ENCODE results near the gene USP20. TPM values are rescaled to one million over a fixed set of nuclear protein-coding genes. Genes with fewer than 3 reads are reported as not detected.

Gene USP20
- total RNA-seq, 6 experiments from 2014 or later: 24.1 to 35.4 (median 26.2) TPM

DNA sequence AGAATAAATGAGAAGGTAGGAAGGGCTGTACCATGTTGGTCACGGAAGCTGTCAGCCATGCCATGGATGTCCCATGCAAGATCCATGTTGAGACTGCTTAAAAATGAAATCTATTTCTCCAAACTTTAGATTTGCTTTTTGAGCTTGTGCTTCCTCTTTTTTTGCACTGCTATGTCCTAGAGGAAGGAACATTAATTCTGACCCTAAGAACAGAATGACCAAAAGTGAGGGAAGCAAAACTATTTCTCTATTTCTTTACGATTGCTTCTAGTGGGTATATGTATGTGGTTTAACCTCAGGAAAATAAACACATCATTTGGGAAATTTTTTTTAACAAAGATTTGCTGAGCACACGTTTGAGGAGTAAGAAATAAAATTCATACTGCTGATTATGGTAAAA, 84.6 kb downstream of the USP20 start:
- no peak overlapping the region for H3K4me3 Mint-ChIP-seq
- TF ChIP-seq, protein P1, sequence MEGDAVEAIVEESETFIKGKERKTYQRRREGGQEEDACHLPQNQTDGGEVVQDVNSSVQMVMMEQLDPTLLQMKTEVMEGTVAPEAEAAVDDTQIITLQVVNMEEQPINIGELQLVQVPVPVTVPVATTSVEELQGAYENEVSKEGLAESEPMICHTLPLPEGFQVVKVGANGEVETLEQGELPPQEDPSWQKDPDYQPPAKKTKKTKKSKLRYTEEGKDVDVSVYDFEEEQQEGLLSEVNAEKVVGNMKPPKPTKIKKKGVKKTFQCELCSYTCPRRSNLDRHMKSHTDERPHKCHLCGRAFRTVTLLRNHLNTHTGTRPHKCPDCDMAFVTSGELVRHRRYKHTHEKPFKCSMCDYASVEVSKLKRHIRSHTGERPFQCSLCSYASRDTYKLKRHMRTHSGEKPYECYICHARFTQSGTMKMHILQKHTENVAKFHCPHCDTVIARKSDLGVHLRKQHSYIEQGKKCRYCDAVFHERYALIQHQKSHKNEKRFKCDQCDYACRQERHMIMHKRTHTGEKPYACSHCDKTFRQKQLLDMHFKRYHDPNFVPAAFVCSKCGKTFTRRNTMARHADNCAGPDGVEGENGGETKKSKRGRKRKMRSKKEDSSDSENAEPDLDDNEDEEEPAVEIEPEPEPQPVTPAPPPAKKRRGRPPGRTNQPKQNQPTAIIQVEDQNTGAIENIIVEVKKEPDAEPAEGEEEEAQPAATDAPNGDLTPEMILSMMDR (IDR thresholded peaks at IDR 0.05): no peak
- H3K27me3 Mint-ChIP-seq (ENCODE audit: insufficient read depth): no peaks in the 10 kb centered on the region; the same call in 1 of the 2 replicates
- H3K9me3 Mint-ChIP-seq: no peaks in the 10 kb centered on the region
- no peak overlapping the region for H3K27ac Mint-ChIP-seq
- DNase-seq: no peak
- H3K4me1 Mint-ChIP-seq (ENCODE audit: low read depth): no peaks in the 10 kb centered on the region
- peaks cover 14% of the 10 kb centered on the region; the same call in 1 of the 2 replicates for H3K36me3 Mint-ChIP-seq (ENCODE audit: low read depth)

DNA sequence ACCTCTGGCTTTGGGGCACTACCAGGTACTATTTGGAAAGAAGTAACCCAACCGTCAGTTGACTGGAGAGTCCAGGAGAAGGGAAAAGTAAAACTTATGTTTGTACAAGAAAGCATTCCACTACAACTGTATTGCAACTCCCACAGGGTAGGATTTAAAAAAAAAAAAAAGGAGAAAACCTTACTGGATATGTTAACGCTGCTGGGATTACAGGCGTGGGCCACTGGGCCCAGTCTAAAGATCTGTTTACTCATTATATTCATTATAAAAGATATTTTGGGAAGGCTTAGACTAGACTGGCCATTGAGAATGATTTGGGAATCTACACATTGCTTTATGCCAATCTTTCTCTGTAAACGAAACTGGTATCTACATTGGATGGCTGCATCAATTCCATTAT, 86.6 kb downstream of the USP20 start:
- Mint-ChIP-seq H3K4me1 (ENCODE audit: low read depth) (no peaks in the 10 kb centered on the region), H3K27me3 (ENCODE audit: insufficient read depth) (no peaks in the 10 kb centered on the region), H3K27ac (no peak overlapping the region), H3K4me3 (no peak overlapping the region), H3K36me3 (ENCODE audit: low read depth) (peaks cover 14% of the 10 kb centered on the region; the same call in 1 of the 2 replicates), H3K9me3 (no peaks in the 10 kb centered on the region)
- no peak for DNase-seq
- TF ChIP-seq, protein P1 (IDR thresholded peaks at IDR 0.05): no peak

DNA sequence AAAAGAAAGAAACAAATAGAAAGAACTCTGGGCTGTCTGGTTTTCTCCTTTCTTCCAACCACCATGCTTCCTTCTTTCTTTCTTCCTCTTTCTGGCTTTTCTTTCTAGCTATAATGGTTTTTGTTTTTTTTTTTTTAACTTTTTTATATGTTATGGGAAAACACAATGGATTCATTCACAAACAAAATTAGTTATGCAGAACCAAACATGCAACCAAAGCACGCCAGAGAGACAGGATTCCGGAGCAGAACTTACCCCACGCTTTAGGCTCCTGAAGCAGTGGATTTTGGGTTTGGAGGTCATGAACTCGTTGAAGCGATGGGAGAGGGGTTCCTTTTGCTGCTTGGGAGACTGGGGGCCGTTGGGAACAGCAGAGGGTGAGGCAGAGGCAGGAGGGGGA, 88.3 kb downstream of the USP20 start:
- Mint-ChIP-seq H3K4me3 (no peak overlapping the region), H3K9me3 (no peaks in the 10 kb centered on the region), H3K27me3 (ENCODE audit: insufficient read depth) (no peaks in the 10 kb centered on the region), H3K27ac (no peak overlapping the region), H3K4me1 (ENCODE audit: low read depth) (no peaks in the 10 kb centered on the region), H3K36me3 (ENCODE audit: low read depth) (peaks cover 19% of the 10 kb centered on the region; the same call in 1 of the 2 replicates)
- no peak for DNase-seq
- TF ChIP-seq, protein P1 (IDR thresholded peaks at IDR 0.05): no peak

DNA sequence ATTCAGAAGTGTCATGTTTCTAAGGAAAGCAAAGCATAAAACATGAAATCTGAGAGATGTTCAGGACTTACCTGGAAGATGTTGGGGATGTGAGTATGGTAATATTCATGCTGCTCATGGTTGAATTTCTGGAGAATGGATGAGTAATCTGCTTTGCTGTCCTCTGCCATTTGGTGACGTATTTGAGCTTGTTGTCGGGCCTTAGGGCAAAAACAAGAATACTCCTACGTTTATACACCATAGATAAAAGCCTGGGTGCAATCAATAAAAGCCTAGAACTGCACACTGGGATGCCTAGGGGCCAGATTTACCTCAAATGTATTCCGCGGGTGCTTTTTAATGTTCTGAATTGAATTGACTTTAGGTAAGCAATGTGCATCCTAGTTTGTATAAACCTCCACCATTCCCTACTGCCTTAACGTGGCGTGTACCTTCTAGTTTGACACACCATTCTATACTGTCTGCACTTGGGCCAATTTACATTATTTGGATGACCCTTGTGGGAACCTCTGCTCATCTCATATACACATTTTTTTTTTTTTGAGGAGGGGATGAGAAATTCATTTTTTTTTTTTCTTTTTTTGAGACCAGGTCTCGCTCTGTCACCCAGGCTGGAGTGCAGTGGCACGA, 94.4 kb downstream of the USP20 start:
- DNase-seq: no peak
- Mint-ChIP-seq H3K4me3 (no peak overlapping the region), H3K4me1 (ENCODE audit: low read depth) (peaks cover 33% of the 10 kb centered on the region), H3K27ac (no peak overlapping the region), H3K27me3 (ENCODE audit: insufficient read depth) (no peaks in the 10 kb centered on the region), H3K9me3 (no peaks in the 10 kb centered on the region), H3K36me3 (ENCODE audit: low read depth) (0 out of 2 replicates have a peak, but pooled peaks cover 5% of the 10 kb centered on the region)
- TF ChIP-seq, protein P1 (IDR thresholded peaks at IDR 0.05): no peak

DNA sequence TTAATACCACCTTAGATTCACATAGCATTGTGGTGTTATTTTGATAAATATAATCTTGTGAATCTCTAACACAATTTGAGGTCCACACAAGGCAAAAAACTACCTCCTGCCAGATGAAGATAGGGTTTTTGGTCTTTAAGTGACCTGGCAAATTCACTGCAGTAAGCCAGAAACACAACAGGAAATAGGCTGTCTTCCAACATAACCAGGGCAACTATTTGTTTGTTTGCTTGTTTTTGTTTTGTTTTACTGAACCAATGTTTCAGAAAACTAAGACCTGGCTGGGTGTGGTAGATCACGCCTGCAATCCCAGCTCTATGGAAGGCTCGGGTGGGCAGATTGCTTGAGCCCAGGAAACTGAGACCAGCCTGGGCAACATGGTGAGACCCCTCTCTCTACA, 95.5 kb downstream of the USP20 start:
- H3K4me1 Mint-ChIP-seq (ENCODE audit: low read depth): peaks cover 37% of the 10 kb centered on the region
- DNase-seq: no peak
- TF ChIP-seq, protein P1 (IDR thresholded peaks at IDR 0.05): no peak
- 0 out of 2 replicates have a peak, but pooled peaks cover 5% of the 10 kb centered on the region for H3K36me3 Mint-ChIP-seq (ENCODE audit: low read depth)
- H3K27ac Mint-ChIP-seq: no peak overlapping the region
- no peaks in the 10 kb centered on the region for H3K9me3 Mint-ChIP-seq
- H3K27me3 Mint-ChIP-seq (ENCODE audit: insufficient read depth): no peaks in the 10 kb centered on the region
- no peak overlapping the region for H3K4me3 Mint-ChIP-seq

Small RNAs within 50 kb of the gene (microRNA-seq; reads per million reads assigned to microRNA genes)
- gene MIR6855: not detected

Other genes with a start within 250 kb of the USP20 start
- gene C9orf50, start 214.4 kb upstream of the USP20 start, total RNA-seq (2021; fragmentation: NEBNext Ultra II Directional; extraction: Animal tissue kit (Norgen Biotek cat#: 25700)): under 1 TPM in 2 of 6 experiments, not detected in 4; 0.14 to 0.20 TPM
- gene NTMT1, start 209.3 kb upstream of the USP20 start, total RNA-seq (2021; fragmentation: NEBNext Ultra II Directional; extraction: Animal tissue kit (Norgen Biotek cat#: 25700)): 10 to 100 TPM; 81.6 to 90.0 (median 87.7) TPM
- 10 to 100 TPM; 28.9 to 33.1 (median 30.6) TPM for gene ASB6, start 193.3 kb upstream of the USP20 start, total RNA-seq (2021; fragmentation: NEBNext Ultra II Directional; extraction: Animal tissue kit (Norgen Biotek cat#: 25700))
- gene PRRX2, start 169.8 kb upstream of the USP20 start, total RNA-seq (2021; fragmentation: NEBNext Ultra II Directional; extraction: Animal tissue kit (Norgen Biotek cat#: 25700)): 100 to 1,000 TPM in 4 of 6 experiments, 10 to 100 TPM in 2; 34.0 to 113 (median 102) TPM
- 10 to 100 TPM; 11.3 to 29.6 (median 26.0) TPM for gene PTGES, start 82.4 kb upstream of the USP20 start, total RNA-seq (2021; fragmentation: NEBNext Ultra II Directional; extraction: Animal tissue kit (Norgen Biotek cat#: 25700))
- 10 to 100 TPM; 31.6 to 43.1 (median 36.1) TPM for gene TOR1B, start 32.3 kb upstream of the USP20 start, total RNA-seq (2021; fragmentation: NEBNext Ultra II Directional; extraction: Animal tissue kit (Norgen Biotek cat#: 25700))
- 10 to 100 TPM; 59.1 to 70.5 (median 67.1) TPM for gene TOR1A, start 11.3 kb upstream of the USP20 start, total RNA-seq (2021; fragmentation: NEBNext Ultra II Directional; extraction: Animal tissue kit (Norgen Biotek cat#: 25700))
- gene C9orf78, start 183 bp upstream of the USP20 start, total RNA-seq (2021; fragmentation: NEBNext Ultra II Directional; extraction: Animal tissue kit (Norgen Biotek cat#: 25700)): 10 to 100 TPM; 42.8 to 52.7 (median 48.5) TPM
- gene FNBP1, start 207.7 kb downstream of the USP20 start, total RNA-seq (2021; fragmentation: NEBNext Ultra II Directional; extraction: Animal tissue kit (Norgen Biotek cat#: 25700)): 10 to 100 TPM; 34.7 to 40.6 (median 35.5) TPM
- gene GPR107, start 218.4 kb downstream of the USP20 start, total RNA-seq (2021; fragmentation: NEBNext Ultra II Directional; extraction: Animal tissue kit (Norgen Biotek cat#: 25700)): 10 to 100 TPM; 44.9 to 51.2 (median 48.5) TPM

Data from HFFc6 (cell line).